Activated CD4-positive, alpha-beta T cell treated with anti-CD3 and anti-CD28 coated beads, Interleukin-2, Interleukin-6, amounts not matched to agents 100 ng/mL and 50 ng/mL, durations not matched to agents 16 hours and 8 hours (primary cell): ENCODE data around the gene DENND6B.
"Not testable (repeated sequence)": the region's sequence is repeated elsewhere in the genome, so short reads cannot be mapped to it uniquely, and the experiment has no call there.

Source experiments
- DNase-seq: peaks from one replicate; pipeline ENCODE4 v3.0.0-alpha.2; 2020

DENND6B gene

GRCh38 chr22:50284479-50284878 lies 42.3 kb downstream of the DENND6B start:
- no peak for DNase-seq

GRCh38 chr22:50283821-50284220 lies 43.0 kb downstream of the DENND6B start:
- no peak for DNase-seq

- DNase-seq: no peak
Observed at GRCh38 chr22:50282361-50283155, 44.3 kb downstream of the DENND6B start.

- DNase-seq: no peak
Observed at GRCh38 chr22:50281957-50282356, 44.9 kb downstream of the DENND6B start.

- DNase-seq: no peak
Observed at GRCh38 chr22:50281384-50281760, 45.4 kb downstream of the DENND6B start.

GRCh38 chr22:50280708-50281383 lies 46.0 kb downstream of the DENND6B start:
- DNase-seq: no peak

- no peak for DNase-seq
Observed at GRCh38 chr22:50280022-50280707, 46.6 kb downstream of the DENND6B start.

- DNase-seq: no peak
Observed at GRCh38 chr22:50278956-50279619, 47.7 kb downstream of the DENND6B start.

GRCh38 chr22:50278461-50278860 lies 48.4 kb downstream of the DENND6B start:
- no peak for DNase-seq

GRCh38 chr22:50277761-50278160 lies 49.1 kb downstream of the DENND6B start:
- no peak for DNase-seq

GRCh38 chr22:50276143-50276542 lies 50.7 kb downstream of the DENND6B start:
- DNase-seq: peak; percentile 83

- no peak for DNase-seq
Observed at GRCh38 chr22:50275181-50276055, 51.4 kb downstream of the DENND6B start.

GRCh38 chr22:50274771-50275170 lies 52.0 kb downstream of the DENND6B start:
- no peak for DNase-seq

GRCh38 chr22:50274311-50274710 lies 52.5 kb downstream of the DENND6B start:
- DNase-seq: peak; percentile 63

GRCh38 chr22:50273781-50274180 lies 53.0 kb downstream of the DENND6B start:
- DNase-seq: not testable (repeated sequence)

GRCh38 chr22:50273352-50273751 lies 53.5 kb downstream of the DENND6B start:
- not testable (repeated sequence) for DNase-seq

GRCh38 chr22:50272044-50272802 lies 54.6 kb downstream of the DENND6B start:
- no peak for DNase-seq

- peak; percentile 67 for DNase-seq
Observed at GRCh38 chr22:50271519-50271970, 55.3 kb downstream of the DENND6B start.

GRCh38 chr22:50270666-50271394 lies 56.0 kb downstream of the DENND6B start:
- peak; percentile 64 for DNase-seq

- DNase-seq: peak; percentile 78
Observed at GRCh38 chr22:50269970-50270665, 56.7 kb downstream of the DENND6B start, which contains the start of gene MAPK11. Gene MAPK11, minus strand, starts transcription at chr22:50270380. Its CDS starts 88 bp downstream, at chr22:50270292.
